ENCODE data around the gene ABI3. TPM values are rescaled to one million over a fixed set of nuclear protein-coding genes. Genes with fewer than 3 reads are reported as not detected.

Gene ABI3
- total RNA-seq, 1 donor from 2014 or later, result 0.77 TPM

DNA sequence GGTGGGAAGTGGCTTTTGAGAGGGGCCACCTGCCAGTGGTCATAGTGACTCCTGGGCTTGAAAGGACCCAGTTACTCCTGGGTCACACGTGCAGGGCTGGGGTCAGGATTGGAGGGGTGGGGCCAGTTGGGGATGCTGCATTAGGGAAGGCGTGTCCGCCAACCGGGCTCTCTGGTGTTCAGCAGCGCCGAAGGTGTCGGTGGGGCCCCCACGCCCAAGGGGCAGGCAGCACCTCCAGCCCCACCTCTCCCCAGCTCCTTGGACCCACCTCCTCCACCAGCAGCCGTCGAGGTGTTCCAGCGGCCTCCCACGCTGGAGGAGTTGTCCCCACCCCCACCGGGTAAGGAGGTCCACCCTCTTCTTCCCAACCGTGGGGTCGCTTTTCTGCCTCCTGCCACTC lies 9.5 kb downstream of the ABI3 start:
- Histone ChIP-seq H3K36me3 (ENCODE audit: insufficient read depth, low read length) (no peaks in the 10 kb centered on the region), H3K4me3 (ENCODE audit: insufficient read depth, low read depth, low read length) (no peak overlapping the region), H3K9me3 (ENCODE audit: insufficient read depth, low read depth, low read length) (no peaks in the 10 kb centered on the region), H4K20me1 (ENCODE audit: insufficient read depth, low read length) (peaks cover under 1% of the 10 kb centered on the region), H2AFZ (ENCODE audit: low read depth, low read length) (no peak overlapping the region), H3K27ac (ENCODE audit: low read depth, low read length) (no peak overlapping the region), H3K9ac (ENCODE audit: low read length) (no peak overlapping the region), H3K4me2 (ENCODE audit: low read length) (no peak overlapping the region), H3K79me2 (ENCODE audit: insufficient read depth, low read length) (no peaks in the 10 kb centered on the region), H3K27me3 (ENCODE audit: insufficient read depth, low read length) (peaks cover 25% of the 10 kb centered on the region), H3K4me1 (ENCODE audit: insufficient read depth, low read length) (peaks cover 6% of the 10 kb centered on the region)
- Mint-ChIP-seq H3K9me3 (ENCODE audit: unreplicated experiment) (no peaks in the 10 kb centered on the region), H3K4me3 (ENCODE audit: unreplicated experiment) (no peak overlapping the region), H3K4me1 (ENCODE audit: low read depth, unreplicated experiment) (peaks cover 2% of the 10 kb centered on the region), H3K27ac (ENCODE audit: unreplicated experiment) (no peak overlapping the region), H3K36me3 (ENCODE audit: low read depth, unreplicated experiment) (peaks cover 5% of the 10 kb centered on the region), H3K27me3 (ENCODE audit: low read depth, unreplicated experiment) (peaks cover 49% of the 10 kb centered on the region)
- no peak for FAIRE-seq
- DNase-seq (ENCODE audit: low read depth), result no peak
- no peak for TF ChIP-seq EZH2 (IDR thresholded peaks at IDR 0.05; ENCODE audit: insufficient read depth, low read length)
- TF ChIP-seq, protein P1, sequence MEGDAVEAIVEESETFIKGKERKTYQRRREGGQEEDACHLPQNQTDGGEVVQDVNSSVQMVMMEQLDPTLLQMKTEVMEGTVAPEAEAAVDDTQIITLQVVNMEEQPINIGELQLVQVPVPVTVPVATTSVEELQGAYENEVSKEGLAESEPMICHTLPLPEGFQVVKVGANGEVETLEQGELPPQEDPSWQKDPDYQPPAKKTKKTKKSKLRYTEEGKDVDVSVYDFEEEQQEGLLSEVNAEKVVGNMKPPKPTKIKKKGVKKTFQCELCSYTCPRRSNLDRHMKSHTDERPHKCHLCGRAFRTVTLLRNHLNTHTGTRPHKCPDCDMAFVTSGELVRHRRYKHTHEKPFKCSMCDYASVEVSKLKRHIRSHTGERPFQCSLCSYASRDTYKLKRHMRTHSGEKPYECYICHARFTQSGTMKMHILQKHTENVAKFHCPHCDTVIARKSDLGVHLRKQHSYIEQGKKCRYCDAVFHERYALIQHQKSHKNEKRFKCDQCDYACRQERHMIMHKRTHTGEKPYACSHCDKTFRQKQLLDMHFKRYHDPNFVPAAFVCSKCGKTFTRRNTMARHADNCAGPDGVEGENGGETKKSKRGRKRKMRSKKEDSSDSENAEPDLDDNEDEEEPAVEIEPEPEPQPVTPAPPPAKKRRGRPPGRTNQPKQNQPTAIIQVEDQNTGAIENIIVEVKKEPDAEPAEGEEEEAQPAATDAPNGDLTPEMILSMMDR (IDR thresholded peaks at IDR 0.05; ENCODE audit: insufficient read depth, low read depth, low read length), result no peak

DNA sequence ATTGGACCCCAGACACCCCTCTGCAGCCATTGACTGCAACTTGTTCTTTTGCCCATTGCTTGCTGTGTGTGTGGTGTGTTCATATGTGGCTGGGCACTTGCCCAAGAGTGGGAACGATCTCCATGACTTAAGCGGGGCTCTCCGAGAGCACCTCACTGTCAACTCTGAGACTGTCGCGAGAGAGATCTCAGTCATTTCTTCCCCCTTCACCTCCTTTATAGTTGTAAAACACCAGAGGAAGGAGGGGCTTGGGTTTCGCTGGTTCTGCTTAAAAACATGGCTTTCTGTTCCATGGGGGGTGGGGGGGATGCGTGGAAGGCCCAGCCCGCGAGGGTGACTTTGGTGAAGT lies 12.6 kb downstream of the ABI3 start:
- Mint-ChIP-seq H3K27ac (ENCODE audit: unreplicated experiment) (no peak overlapping the region), H3K4me3 (ENCODE audit: unreplicated experiment) (no peak overlapping the region), H3K27me3 (ENCODE audit: low read depth, unreplicated experiment) (peaks cover 60% of the 10 kb centered on the region), H3K9me3 (ENCODE audit: unreplicated experiment) (no peaks in the 10 kb centered on the region), H3K4me1 (ENCODE audit: low read depth, unreplicated experiment) (peaks cover 2% of the 10 kb centered on the region), H3K36me3 (ENCODE audit: low read depth, unreplicated experiment) (peaks cover 5% of the 10 kb centered on the region)
- no peaks in the 10 kb centered on the region for H3K36me3 ChIP-seq (ENCODE audit: insufficient read depth, low read length)
- H3K9me3 ChIP-seq (ENCODE audit: insufficient read depth, low read depth, low read length), result no peaks in the 10 kb centered on the region
- peaks cover 12% of the 10 kb centered on the region for H4K20me1 ChIP-seq (ENCODE audit: insufficient read depth, low read length)
- TF ChIP-seq EZH2 (IDR thresholded peaks at IDR 0.05; ENCODE audit: insufficient read depth, low read length), result no peak
- TF ChIP-seq, protein P1 (IDR thresholded peaks at IDR 0.05; ENCODE audit: insufficient read depth, low read depth, low read length), result no peak
- peaks cover 46% of the 10 kb centered on the region for H3K27me3 ChIP-seq (ENCODE audit: insufficient read depth, low read length)
- DNase-seq (ENCODE audit: low read depth), result no peak
- H3K4me3 ChIP-seq (ENCODE audit: insufficient read depth, low read depth, low read length), result no peak overlapping the region
- FAIRE-seq, result no peak
- H3K4me1 ChIP-seq (ENCODE audit: insufficient read depth, low read length), result peaks cover 6% of the 10 kb centered on the region
- peak overlapping the region; percentile 72 for H3K4me2 ChIP-seq (ENCODE audit: low read length)
- no peaks in the 10 kb centered on the region for H3K79me2 ChIP-seq (ENCODE audit: insufficient read depth, low read length)
- no peak overlapping the region for H3K27ac ChIP-seq (ENCODE audit: low read depth, low read length)
- H3K9ac ChIP-seq (ENCODE audit: low read length), result no peak overlapping the region
- H2AFZ ChIP-seq (ENCODE audit: low read depth, low read length), result no peak overlapping the region

DNA sequence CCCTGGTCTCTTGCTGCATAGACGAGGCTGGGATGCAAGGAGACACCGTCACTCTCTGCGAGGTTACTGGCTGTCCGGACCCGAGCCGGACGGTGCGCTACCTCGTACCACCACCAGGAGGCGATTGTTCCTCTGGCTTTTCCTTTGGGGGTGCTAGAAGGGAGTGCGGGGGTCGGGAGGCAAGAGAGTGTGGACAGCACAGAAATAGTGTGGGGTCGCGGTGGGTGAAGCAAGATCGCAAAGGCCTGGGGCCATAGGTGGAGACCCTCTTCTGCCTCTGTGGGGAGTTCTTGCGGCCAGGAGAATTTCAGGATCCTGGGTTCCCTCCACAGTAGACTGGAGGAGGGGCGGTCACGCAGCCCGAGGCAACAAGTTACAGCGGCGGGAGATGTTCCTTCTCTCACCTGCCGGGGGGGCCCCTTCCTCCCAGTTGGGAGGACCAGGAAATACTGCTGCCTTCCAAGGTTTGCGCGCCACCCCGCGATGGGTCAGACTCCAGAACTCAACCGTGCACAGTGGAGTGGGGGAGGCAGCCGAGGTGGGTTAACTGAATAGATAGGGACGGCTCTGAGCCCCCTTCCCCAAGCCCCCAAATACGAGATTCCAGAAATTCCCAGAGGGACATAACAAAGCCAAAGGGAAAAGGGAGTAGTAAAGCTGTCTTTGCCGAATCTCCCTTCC lies 13.2 kb downstream of the ABI3 start:
- Histone ChIP-seq H3K9ac (ENCODE audit: low read length) (no peak overlapping the region), H4K20me1 (ENCODE audit: insufficient read depth, low read length) (peaks cover 12% of the 10 kb centered on the region), H3K4me1 (ENCODE audit: insufficient read depth, low read length) (peaks cover 6% of the 10 kb centered on the region), H3K4me3 (ENCODE audit: insufficient read depth, low read depth, low read length) (no peak overlapping the region), H2AFZ (ENCODE audit: low read depth, low read length) (peak overlapping the region; percentile 66), H3K9me3 (ENCODE audit: insufficient read depth, low read depth, low read length) (no peaks in the 10 kb centered on the region), H3K27ac (ENCODE audit: low read depth, low read length) (no peak overlapping the region), H3K79me2 (ENCODE audit: insufficient read depth, low read length) (no peaks in the 10 kb centered on the region), H3K4me2 (ENCODE audit: low read length) (peak overlapping the region; percentile 72), H3K27me3 (ENCODE audit: insufficient read depth, low read length) (peaks cover 46% of the 10 kb centered on the region), H3K36me3 (ENCODE audit: insufficient read depth, low read length) (no peaks in the 10 kb centered on the region)
- no peak for DNase-seq (ENCODE audit: low read depth)
- no peaks in the 10 kb centered on the region for H3K9me3 Mint-ChIP-seq (ENCODE audit: unreplicated experiment)
- TF ChIP-seq, protein P1 (IDR thresholded peaks at IDR 0.05; ENCODE audit: insufficient read depth, low read depth, low read length), result peak; percentile 63
- peak; percentile 14 for TF ChIP-seq EZH2 (IDR thresholded peaks at IDR 0.05; ENCODE audit: insufficient read depth, low read length)
- peaks cover 58% of the 10 kb centered on the region for H3K27me3 Mint-ChIP-seq (ENCODE audit: low read depth, unreplicated experiment)
- no peak overlapping the region for H3K27ac Mint-ChIP-seq (ENCODE audit: unreplicated experiment)
- H3K36me3 Mint-ChIP-seq (ENCODE audit: low read depth, unreplicated experiment), result peaks cover 5% of the 10 kb centered on the region
- no peak for FAIRE-seq
- H3K4me3 Mint-ChIP-seq (ENCODE audit: unreplicated experiment), result no peak overlapping the region
- peaks cover 2% of the 10 kb centered on the region for H3K4me1 Mint-ChIP-seq (ENCODE audit: low read depth, unreplicated experiment)
